ENCODE results near the gene HOXB3.

The HOXB3 gene

DNA sequence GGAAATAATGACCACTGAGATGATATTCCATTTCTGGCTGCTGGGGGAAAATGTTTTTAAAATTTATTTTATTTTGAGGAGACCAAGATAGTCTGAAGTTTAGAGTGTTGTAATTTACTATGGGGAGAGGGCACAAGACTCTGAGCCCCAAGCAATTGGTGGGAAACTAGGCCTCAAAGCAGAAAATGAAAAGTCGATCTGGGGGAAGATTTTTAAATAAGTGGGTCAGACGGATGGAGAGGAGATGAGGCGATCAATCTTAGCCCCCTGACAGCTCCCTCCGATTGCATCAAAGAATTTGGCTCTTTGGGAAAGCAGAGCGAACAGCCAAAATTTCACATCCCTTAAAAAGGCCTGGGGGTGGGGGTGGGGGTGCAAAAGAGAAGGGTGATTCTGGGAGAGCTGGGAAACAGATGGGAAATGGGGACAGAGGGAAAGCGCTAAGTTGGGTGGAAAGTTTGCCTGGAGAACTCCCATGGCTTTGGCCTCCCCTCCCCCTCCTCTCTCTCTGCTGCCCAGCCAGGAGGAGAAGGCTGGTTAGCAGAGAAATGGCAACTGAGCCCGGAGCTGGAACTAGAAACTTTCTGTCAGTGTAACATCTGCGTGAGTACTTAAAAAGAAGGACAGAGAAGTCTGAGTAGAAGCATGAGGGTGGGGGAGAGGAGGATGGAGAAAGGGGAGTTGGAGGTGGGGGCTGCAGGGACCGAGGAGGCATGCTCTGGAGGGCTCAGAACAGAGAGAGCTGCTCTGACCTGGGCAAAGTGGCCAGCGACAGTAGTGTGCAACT is 43.7 kb downstream of the HOXB3 start:
- DNase-seq (ENCODE audit: low read depth), result peak; percentile 80
- H3K4me3 ChIP-seq (ENCODE audit: control insufficient read depth, low read depth, low read length), result peak overlapping the region; percentile 44

DNA sequence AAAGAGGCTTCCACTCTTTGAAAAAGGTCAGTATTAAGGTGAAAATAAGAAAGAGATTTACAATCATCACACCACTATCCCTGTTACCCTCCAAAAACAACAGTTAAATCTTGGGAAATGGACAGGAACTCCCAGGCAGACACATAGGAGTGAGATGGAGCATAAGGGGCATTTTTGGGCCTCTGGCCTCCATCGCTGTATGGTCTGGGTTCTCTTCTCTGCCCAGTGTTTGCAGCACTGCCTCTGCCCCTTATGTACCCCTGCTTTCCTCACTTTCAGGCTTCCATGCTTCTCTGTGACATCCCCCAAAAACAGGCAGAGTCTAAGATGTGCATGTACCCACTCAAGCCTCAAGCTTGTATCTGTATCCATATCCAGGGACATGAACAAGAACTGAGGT is 44.5 kb downstream of the HOXB3 start:
- no peak overlapping the region for H3K4me3 ChIP-seq (ENCODE audit: control insufficient read depth, low read depth, low read length)
- DNase-seq (ENCODE audit: low read depth), result no peak
- no peak for TF ChIP-seq CTCF (conservative IDR thresholded peaks at IDR 0.05; ENCODE audit: control insufficient read depth, insufficient read depth, low read depth, low read length)

More for the DNA sequence above, 43.7 kb downstream of the HOXB3 start:
- no peak for TF ChIP-seq CTCF (conservative IDR thresholded peaks at IDR 0.05; ENCODE audit: control insufficient read depth, insufficient read depth, low read depth, low read length)

- H3K4me3 ChIP-seq (ENCODE audit: control insufficient read depth, low read depth, low read length), result peak within 1 kb of the TSS; percentile 95
- TF ChIP-seq CTCF (conservative IDR thresholded peaks at IDR 0.05; ENCODE audit: control insufficient read depth, insufficient read depth, low read depth, low read length), result no peak
- no peak for DNase-seq (ENCODE audit: low read depth)
These were observed 45.0 kb downstream of the HOXB3 start, which contains the start of gene HOXB2 for GRCh38 chr17:48545022-48545375. Gene HOXB2, minus strand, starts transcription at chr17:48545109. Its CDS starts 198 bp downstream, at chr17:48544911.

GRCh38 chr17:48544349-48545021 is 45.6 kb downstream of the HOXB3 start:
- TF ChIP-seq CTCF (conservative IDR thresholded peaks at IDR 0.05; ENCODE audit: control insufficient read depth, insufficient read depth, low read depth, low read length), result no peak
- DNase-seq (ENCODE audit: low read depth), result peak; percentile 91
- H3K4me3 ChIP-seq (ENCODE audit: control insufficient read depth, low read depth, low read length), result peak overlapping the region; percentile 95

- TF ChIP-seq CTCF (conservative IDR thresholded peaks at IDR 0.05; ENCODE audit: control insufficient read depth, insufficient read depth, low read depth, low read length), result no peak
- peak overlapping the region; percentile 95 for H3K4me3 ChIP-seq (ENCODE audit: control insufficient read depth, low read depth, low read length)
- DNase-seq (ENCODE audit: low read depth), result no peak
These were observed 46.1 kb downstream of the HOXB3 start for GRCh38 chr17:48543854-48544348.

- DNase-seq (ENCODE audit: low read depth), result no peak
- no peak for TF ChIP-seq CTCF (conservative IDR thresholded peaks at IDR 0.05; ENCODE audit: control insufficient read depth, insufficient read depth, low read depth, low read length)
- H3K4me3 ChIP-seq (ENCODE audit: control insufficient read depth, low read depth, low read length), result peak overlapping the region; percentile 95
These were observed 46.8 kb downstream of the HOXB3 start for GRCh38 chr17:48543107-48543853.
